GM15510 (cell line): ENCODE data around the gene NECAB2.

ENCODE experiments used
- POLR2A ChIP-seq: IDR thresholded peaks from 3 replicates; pipeline ENCODE4 v1.6.1; 2011; ENCODE audit warnings: borderline replicate concordance; ENCODE audit not compliant: insufficient read length; ENCODE audit errors: extremely low read depth

NECAB2 gene

DNA sequence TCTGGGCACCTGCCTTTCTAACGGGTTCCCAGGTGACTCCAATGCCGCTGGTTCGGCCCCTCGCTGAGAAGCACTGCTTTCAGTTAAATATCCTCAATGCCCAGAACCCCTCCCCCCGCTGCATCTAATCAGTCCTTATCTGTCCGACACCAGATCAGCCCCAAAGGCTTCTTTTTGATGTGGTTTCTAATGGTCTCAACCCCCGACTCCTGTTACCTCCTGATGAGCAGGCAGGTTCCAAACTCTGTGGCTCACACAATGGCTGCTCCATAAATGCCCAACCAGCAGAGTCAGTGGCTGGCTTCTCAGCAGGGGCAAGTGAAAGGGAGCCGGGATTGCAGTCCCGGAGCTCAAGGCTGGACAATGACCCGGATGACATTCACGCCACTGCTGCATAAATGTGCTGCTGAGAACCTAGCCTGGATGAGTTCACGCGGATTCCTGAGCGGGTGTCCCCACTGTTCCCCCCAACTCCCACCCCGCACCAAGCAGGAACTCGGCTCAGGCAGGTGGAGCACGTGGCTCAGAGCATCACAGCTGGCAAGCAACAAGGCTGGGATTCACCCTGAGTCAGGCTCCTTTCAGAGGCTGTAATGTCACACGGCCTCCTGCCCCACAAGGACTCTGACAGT, 75.6 kb downstream of the NECAB2 start:
- no peak for TF ChIP-seq POLR2A

DNA sequence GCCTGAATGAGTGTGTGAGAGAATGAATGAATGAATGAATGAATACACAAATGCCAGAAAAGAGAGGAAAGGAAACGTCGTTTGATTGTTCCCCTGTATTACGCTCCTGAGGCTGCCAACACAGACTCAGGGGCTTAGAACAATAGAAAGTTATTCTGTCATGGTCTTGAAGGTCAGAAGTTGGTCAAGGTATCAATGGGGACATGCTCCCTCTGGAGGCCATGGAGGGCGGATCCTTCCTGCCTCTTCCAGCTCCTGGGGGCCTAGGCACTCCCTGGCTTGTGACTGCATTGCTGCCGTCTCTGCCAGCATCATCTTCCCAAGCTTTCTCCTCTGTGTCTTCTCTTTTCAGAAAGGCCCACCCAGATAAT, 76.1 kb downstream of the NECAB2 start:
- no peak for TF ChIP-seq POLR2A

DNA sequence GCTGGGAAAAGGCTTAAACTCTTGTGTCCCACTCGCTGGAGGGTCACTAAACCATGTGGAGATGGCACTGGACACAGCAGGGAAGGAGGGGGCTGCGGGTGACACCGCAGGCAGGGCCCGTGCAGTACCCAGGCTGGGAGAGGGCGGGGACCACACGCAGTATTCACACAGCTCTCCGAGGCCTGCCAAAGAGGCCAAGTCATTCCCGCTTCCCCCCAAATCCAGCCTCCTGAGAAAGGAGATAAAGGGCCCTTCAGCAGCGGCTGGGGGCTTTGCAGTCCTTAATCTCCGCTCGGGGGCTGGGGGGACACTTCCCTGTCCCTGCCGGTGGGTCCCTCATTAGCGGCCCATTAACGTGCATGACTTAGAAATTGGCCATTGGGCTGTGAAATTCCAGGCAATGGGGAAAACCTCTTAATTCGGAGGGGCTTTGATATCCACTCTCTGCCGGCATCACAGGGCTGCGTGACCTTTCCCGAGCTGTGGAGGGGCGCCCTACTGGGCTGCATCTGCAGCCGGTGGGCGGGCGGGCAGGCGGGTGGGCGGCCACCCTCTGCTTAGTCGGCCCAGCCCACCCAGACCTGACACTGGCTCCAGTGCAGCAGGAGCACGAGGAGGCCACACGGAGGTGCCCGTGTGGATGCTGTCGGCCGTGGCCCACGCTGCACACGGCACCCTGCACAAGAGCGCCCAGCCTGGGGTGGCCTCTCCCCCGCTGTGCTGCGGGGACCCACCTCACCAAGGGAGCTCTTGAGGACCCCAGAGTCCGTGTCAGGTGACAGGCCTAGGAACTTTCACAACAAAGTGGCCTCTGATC, 77.2 kb downstream of the NECAB2 start:
- TF ChIP-seq POLR2A = no peak

DNA sequence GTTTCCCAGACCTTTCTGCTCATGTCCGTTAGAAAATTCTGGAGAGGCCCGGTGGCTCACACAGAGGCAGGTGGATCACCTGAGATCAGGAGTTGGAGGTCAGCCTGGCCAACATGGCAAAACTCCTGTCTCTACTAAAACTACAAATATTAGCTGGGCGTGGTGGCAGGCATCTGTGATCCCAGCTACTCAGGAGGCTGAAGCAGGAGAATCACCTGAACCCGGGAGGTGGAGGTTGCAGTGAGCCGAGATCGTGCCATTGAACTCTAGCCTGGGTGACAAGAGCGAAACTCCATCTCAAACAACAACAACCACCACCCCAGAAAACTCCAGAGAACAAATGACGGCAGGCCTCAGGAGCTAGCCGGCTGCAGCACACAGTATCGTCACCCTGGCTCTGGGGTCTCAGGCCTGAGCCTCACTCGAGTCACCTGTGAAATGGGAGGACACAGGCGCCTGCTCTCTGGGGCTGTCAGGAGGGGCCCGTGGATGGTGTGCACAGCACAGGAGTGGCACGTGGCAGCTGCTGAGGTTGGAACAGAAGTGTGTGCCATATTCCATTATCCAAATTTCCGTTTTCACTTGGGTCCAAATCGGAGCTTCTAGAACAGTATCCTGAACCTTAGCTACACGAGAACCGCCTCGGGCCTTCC, 77.9 kb downstream of the NECAB2 start:
- TF ChIP-seq POLR2A = no peak

DNA sequence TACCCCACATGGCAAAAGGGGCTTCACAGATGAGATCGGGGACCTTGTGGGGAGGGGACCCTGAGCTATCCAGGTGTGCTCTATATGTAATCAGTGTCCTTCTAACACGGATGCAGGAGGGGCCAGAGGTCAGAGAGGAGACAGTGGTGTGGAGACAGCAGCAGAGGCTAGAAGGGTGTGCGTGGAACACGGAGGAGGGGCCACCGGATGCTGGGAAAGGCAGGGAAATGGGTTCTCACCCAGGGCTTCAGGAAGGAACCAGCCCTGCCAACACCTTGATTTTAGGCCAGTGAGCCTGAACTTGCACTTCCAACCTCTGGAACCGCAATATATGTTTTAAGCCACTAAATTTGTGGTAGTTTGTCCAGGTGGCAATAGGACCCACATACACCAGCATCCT, 79.2 kb downstream of the NECAB2 start:
- TF ChIP-seq POLR2A = no peak

DNA sequence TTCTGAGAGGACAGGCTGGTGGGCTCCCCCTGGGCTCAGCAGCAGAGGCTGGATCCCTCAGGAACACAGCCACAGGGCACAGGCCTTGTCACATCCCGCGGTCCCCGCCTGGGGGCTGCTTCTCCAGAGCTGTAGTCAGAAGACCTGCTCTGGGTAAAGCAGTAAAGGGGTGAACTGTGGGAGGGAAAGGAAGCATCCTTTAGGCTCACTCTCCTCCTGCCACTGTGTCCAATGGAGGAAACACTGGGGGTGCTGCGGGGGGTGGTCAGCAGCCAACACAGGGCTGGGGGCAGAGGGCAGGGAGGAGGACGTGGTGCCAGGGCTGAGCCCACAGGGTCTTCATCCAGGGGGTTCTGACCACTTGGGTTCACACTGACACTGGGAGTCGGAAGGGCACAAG, 79.6 kb downstream of the NECAB2 start:
- no peak for TF ChIP-seq POLR2A

DNA sequence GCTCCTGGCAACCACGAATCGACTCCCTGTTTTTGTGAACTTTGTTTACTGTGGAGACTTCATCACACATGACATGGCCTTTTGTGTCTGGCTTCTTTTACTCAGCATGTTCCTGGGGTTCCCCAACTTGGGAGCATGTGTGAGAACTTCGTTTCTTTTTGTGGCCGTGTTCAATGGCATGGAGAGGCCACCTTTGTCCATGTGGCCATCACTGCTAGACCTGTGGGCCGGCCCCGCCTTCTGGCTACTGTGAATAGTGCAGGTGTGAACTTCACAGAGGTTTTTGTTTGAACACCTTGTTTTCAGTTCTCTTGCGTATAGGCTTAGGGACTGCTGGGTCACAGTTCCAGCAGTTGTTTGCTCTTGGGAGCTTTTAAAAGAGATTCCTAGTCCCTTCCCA, 80.2 kb downstream of the NECAB2 start:
- no peak for TF ChIP-seq POLR2A

DNA sequence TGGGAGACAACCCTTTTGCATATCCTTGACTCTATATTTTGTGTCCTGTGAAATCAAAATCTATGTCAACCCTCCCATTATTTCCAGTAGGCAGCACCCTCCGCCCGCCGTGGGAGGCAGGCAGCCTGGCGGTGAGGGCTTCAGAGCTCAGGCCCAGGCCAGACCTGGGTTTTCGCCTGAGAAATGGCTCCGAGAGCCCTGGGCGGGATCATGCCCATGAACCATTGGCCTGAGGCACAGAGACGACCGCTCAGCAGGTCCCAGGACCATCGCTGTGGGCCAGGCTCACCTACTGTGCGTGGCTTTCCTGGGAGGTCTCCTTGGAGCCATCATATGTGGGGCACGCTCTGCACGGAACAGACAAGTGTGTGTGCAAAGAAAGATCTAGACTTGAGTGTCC, 80.8 kb downstream of the NECAB2 start:
- TF ChIP-seq POLR2A = no peak

DNA sequence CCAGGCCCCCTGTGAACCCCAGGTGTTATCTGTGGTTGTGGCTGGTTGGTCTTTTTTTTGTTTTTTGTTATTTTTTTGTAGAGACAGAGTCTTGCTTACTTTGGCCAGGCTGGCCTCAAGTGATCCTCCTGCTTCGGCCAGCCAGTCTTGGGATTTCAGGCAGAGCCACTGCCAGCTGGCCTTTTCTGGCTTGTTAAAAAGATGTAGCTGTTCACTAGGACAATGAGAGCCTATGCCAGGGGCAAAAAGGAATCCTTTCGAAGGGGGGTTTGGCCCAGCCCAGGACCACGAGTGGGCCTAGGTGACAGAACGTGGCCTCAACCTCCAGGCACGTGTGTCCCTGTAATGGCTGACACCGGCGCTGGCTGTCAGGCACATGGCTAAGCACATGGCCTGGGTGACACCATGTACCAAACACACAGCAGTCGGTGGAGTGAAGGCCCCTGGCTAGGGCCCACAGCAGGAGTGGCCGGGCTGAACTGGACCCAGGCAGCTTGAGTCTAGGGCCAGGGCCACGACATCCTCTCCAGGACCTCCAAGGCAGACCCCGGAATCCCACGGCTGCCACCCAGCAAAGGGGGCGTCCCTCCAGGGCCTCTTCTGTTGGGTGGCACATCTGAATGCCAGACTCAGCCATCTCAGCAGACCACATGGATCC, 81.5 kb downstream of the NECAB2 start:
- TF ChIP-seq POLR2A = no peak

DNA sequence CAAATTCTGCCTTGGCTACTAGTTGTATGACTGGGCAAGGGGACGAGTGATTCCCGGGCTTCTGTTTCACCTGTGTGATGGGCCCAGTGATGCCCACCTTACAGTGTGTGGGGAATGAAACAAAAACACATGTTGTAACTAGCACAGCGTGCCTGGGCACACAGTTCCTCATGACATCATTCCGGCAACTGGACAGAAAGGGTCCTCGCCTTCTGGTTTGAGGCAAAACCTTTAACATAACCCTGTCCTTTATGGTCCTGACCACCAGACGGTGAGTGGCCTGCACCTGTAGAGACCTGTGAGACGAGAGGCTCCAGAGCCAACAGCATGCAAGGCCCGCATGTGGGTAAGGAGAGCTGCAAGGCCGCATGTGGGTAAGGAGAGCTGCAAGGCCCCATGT, 82.3 kb downstream of the NECAB2 start:
- TF ChIP-seq POLR2A = no peak

DNA sequence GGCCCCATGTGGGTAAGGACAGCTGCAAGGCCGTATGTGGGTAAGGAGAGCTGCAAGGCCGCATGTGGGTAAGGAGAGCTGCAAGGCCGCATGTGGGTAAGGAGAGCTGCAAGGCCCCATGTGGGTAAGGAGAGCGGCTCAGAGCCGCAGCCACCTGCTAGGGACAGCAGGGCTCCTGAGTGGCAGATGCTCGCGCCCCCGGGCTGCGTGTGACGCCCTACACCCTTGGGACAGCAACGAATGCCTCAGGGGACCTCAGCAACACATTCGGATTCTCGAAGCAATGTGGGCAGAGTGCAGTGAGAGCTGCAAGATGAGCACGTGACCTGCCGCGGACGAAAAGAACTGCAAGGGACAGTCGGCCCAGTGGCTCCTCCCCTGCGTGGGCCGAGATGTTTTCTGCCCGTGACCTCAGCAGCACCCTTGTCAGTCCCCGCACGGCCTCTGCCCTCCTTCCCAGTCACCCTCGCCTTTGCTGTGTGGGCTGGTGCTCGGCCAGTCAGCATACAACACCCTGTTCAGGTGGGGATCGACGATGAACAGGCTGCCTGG, 84.1 kb downstream of the NECAB2 start:
- no peak for TF ChIP-seq POLR2A
